PFSK-1 (cell line): ENCODE measurements around the gene MATN1.

ENCODE experiments used
- FOXP2 ChIP-seq: optimal IDR thresholded peaks from 2 replicates; pipeline ENCODE3; 2011; ENCODE audit warnings: borderline replicate concordance, control low read depth, inconsistent platforms; ENCODE audit not compliant: insufficient read depth; ENCODE audit errors: extremely low read length, extremely low read depth
- POLR2AphosphoS5 ChIP-seq: IDR thresholded peaks from 2 replicates; pipeline ENCODE4 v1.6.1; 2012; ENCODE audit warnings: low read depth, mild to moderate bottlenecking, control low read depth, low read length, moderate library complexity
- REST ChIP-seq, 2 experiments: IDR thresholded peaks; 2 replicates each; pipeline versions ENCODE4 v1.6.1 to v1.8.0; 2011 to 2012; ENCODE audit warnings: low read depth in 2 of 2, low read length in 2 of 2, control low read depth in 1 of 2, inconsistent platforms in 1 of 2, mild to moderate bottlenecking in 1 of 2, moderate library complexity in 1 of 2; ENCODE audit not compliant: insufficient read depth in 1 of 2
- SIN3A ChIP-seq: IDR thresholded peaks from 2 replicates; pipeline ENCODE4 v1.6.1; 2012; ENCODE audit warnings: mild to moderate bottlenecking, low read length, moderate library complexity, borderline replicate concordance; ENCODE audit not compliant: insufficient read depth
- TAF1 ChIP-seq: IDR thresholded peaks from 2 replicates; pipeline ENCODE4 v1.6.1; 2012; ENCODE audit warnings: low read length, control low read depth, borderline replicate concordance; ENCODE audit not compliant: insufficient read depth

The MATN1 gene

DNA sequence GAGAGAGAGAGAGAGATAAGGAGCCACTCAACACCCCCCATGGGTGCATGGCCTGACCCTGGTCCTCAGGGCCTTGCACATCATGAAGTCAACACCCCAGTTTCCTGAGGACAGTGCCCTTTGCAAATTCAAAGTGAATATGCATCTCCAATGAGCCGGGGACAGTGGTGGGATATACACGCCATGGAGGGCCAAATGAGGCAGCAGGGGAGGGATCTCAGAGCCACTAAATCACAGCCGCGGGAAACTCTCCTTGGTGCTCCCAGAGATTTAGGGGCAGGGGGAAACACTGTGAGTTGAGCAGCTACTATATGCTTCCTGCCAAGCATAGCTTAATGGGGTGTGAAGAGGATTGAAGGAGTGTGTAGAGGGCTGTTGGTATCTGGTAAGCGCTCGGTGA, 35.5 kb downstream of the MATN1 start:
- no peak for TF ChIP-seq REST (IDR thresholded peaks at IDR 0.05; ENCODE audit: insufficient read depth in 1 of 2, low read depth in 2 of 2, low read length in 2 of 2)
- TF ChIP-seq FOXP2: no peak
- TF ChIP-seq POLR2AphosphoS5: no peak
- TF ChIP-seq SIN3A: no peak
- TF ChIP-seq TAF1: no peak

DNA sequence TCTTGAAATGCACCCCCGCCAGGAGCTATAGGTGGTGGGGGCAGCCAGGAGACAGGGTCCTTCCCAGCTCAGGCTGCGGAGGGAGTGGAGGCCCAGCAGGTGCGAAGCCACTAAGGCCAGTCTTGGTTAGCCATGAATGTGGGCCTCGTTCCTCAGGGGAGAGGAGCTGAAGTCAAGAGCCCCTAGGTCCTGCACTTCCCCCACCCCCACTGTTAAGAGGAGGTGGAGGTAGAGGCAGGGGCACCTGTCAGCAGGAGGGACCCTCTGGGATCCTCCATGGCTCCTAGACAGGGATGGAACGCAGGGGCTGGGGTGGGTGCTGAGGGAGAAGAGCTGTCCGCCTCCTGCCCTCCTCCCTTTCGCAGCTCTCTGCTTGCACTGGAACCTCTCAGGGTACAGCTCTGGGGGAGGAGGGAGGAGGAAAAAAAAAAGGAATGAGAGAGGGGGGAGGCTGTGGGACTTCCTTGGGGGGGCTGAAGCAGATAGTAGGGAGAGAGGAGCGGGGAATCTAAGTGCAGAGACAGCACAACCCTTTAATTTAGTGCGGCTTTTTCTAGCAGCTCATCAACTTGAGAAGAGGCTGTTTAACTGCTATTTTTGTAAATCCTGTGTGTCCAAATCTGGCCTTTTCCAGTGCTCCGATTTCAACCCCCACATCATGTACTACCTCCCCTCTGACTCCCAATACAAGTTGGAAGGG, 37.0 kb downstream of the MATN1 start:
- TF ChIP-seq SIN3A: no peak
- TF ChIP-seq REST (IDR thresholded peaks at IDR 0.05; ENCODE audit: insufficient read depth in 1 of 2, low read depth in 2 of 2, low read length in 2 of 2): no peak
- TF ChIP-seq TAF1: no peak
- TF ChIP-seq POLR2AphosphoS5: no peak
- TF ChIP-seq FOXP2: no peak

DNA sequence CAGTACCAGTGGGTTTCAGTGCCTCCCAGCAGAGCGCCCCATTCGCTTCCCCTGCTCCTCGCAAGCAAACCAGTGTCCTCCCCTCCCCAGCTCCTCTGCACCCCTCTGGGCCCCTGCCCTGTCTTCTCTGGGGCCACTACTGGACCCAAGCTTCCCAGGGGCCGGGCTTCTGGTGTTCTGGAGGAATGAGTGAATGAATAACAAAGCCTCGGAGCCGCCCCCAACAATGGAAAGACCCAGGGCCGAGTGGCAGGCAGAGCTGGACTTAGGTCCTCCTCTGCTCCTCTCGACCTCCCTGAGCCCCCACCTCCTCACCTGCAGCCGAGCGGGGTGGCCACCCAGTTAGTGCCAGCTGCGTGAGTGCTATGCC, 37.6 kb downstream of the MATN1 start:
- TF ChIP-seq SIN3A: no peak
- TF ChIP-seq FOXP2: no peak
- no peak for TF ChIP-seq REST (IDR thresholded peaks at IDR 0.05; ENCODE audit: insufficient read depth in 1 of 2, low read depth in 2 of 2, low read length in 2 of 2)
- no peak for TF ChIP-seq TAF1
- TF ChIP-seq POLR2AphosphoS5: no peak

DNA sequence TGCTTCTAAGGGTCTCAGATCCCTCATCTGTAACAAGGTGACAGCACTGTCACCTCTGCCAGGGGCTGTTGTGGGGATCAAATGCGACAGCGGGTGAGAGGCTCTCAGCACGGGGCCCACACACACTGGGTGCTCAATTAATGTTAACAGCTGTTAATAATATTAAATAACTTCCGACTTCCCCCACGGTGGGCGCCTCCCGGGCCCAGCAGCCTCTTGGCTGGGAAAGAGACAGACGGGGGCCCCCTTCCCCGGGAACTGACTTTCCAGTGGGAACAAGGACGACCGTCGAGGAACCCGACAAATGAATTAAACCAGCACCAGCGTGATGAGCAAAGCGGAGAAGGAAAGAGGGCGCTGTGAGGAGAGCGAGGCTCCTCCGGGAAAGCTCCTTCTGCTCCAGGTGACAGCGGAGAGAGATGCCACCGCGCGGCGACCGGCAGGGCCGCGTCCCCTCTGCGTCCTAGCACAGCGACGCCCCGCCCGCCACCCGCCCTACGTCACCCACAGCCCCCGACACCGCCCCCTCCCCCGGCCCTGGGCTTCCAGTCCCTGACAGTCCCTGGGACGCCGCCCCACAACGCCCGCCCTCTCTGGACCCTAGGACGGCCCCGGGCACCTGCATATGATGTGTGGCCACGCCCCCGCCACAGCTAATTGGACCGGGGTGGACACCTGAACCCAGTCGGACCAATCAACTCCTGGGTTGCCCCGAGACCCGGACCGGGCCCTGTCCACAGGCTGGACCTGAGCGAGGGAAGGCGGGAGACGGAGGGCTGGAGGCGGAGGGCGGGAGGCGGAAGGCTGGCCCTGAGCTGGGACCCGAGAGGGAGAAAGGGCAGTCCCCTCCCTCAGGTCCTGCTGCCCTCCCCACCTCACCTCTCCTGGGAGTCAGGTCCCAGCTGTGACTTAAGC, 38.2 kb downstream of the MATN1 start:
- TF ChIP-seq SIN3A (no peak), TAF1 (no peak), POLR2AphosphoS5 (no peak), FOXP2 (no peak), REST (IDR thresholded peaks at IDR 0.05; ENCODE audit: insufficient read depth in 1 of 2, low read depth in 2 of 2, low read length in 2 of 2) (no peak)
